ENCODE results near the gene FKBP4.

GRCh38 chr12:2751686-2752085 is 43.1 kb upstream of the FKBP4 start:
- TF ChIP-seq CTCF (IDR thresholded peaks at IDR 0.05) (peak; percentile 45), EZH2 (IDR thresholded peaks at IDR 0.05) (no peak)
